Loucy (cell line): ENCODE results near the gene BCAT1.

Experiments used
- H2AFZ ChIP-seq: fragments of 200-600 bp; sonication (generic); 2 replicates; pipeline ENCODE4 v1.6.0; 2016; ENCODE audit warnings: antibody characterized with exemption, mild to moderate bottlenecking, low read length, moderate library complexity
- H3F3A ChIP-seq: fragments of 200-600 bp; 2 replicates; pipeline ENCODE4 v1.6.0; 2016; ENCODE audit warnings: antibody characterized with exemption, low read depth, mild to moderate bottlenecking
- H3K27me3 ChIP-seq: fragments of 200-600 bp; sonication (generic); 2 replicates; pipeline ENCODE4 v1.6.1; 2014; ENCODE audit warnings: low read length, mild to moderate bottlenecking; ENCODE audit not compliant: insufficient read depth, poor library complexity, severe bottlenecking
- H3K36me3 ChIP-seq: fragments of 200-600 bp; sonication (generic); 2 replicates; pipeline ENCODE4 v1.6.1; 2016; ENCODE audit warnings: low read length; ENCODE audit not compliant: insufficient read depth
- H3K4me1 ChIP-seq: fragments of 200-600 bp; sonication (generic); 2 replicates; pipeline ENCODE4 v1.5.1; 2014; ENCODE audit warnings: low read length, mild to moderate bottlenecking; ENCODE audit not compliant: insufficient read depth, poor library complexity, severe bottlenecking
- H3K4me2 ChIP-seq: fragments of 200-600 bp; sonication (generic); 2 replicates; pipeline ENCODE4 v1.6.0; 2014; ENCODE audit warnings: antibody characterized with exemption, low read length, low read depth, mild to moderate bottlenecking; ENCODE audit not compliant: poor library complexity, severe bottlenecking
- H3K4me3 ChIP-seq: fragments of 200-600 bp; sonication (generic); 2 replicates; pipeline ENCODE4 v1.5.1; 2014; ENCODE audit warnings: low read length, mild to moderate bottlenecking, mixed read lengths; ENCODE audit not compliant: poor library complexity, severe bottlenecking
- H3K79me2 ChIP-seq: fragments of 200-600 bp; sonication (generic); 2 replicates; pipeline ENCODE4 v1.6.1; 2014; ENCODE audit warnings: low read length; ENCODE audit not compliant: insufficient read depth
- H3K9ac ChIP-seq: fragments of 200-600 bp; sonication (generic); 2 replicates; pipeline ENCODE4 v1.6.0; 2014; ENCODE audit warnings: mild to moderate bottlenecking, low read depth, low read length, moderate library complexity; ENCODE audit not compliant: poor library complexity, severe bottlenecking
- H3K9me2 ChIP-seq: fragments of 200-600 bp; sonication (generic); replicated peaks from 2 replicates; pipeline ENCODE4 v1.6.1; 2016; ENCODE audit warnings: low read depth, low read length, mixed read lengths
- H3K9me3 ChIP-seq: fragments of 200-600 bp; sonication (generic); 2 replicates; pipeline ENCODE4 v1.6.1; 2014; ENCODE audit warnings: mild to moderate bottlenecking, antibody characterized with exemption, low read length, low read depth; ENCODE audit not compliant: insufficient read depth
- H4K20me1 ChIP-seq: fragments of 200-600 bp; sonication (generic); 2 replicates; pipeline ENCODE4 v1.6.0; 2014; ENCODE audit warnings: antibody characterized with exemption, low read length, mild to moderate bottlenecking; ENCODE audit not compliant: insufficient read depth, poor library complexity, severe bottlenecking
- CTCF ChIP-seq: fragments of 200-600 bp; sonication (generic); conservative IDR thresholded peaks from 2 replicates; pipeline ENCODE4 v1.5.1; 2014; ENCODE audit warnings: mild to moderate bottlenecking, antibody characterized with exemption, low read length
- EZH2phosphoT487 ChIP-seq: fragments of 200-600 bp; IDR thresholded peaks from 2 replicates; pipeline ENCODE4 v1.6.1; 2018; ENCODE audit warnings: antibody characterized with exemption, mild to moderate bottlenecking, moderate library complexity, borderline replicate concordance

The BCAT1 gene

DNA sequence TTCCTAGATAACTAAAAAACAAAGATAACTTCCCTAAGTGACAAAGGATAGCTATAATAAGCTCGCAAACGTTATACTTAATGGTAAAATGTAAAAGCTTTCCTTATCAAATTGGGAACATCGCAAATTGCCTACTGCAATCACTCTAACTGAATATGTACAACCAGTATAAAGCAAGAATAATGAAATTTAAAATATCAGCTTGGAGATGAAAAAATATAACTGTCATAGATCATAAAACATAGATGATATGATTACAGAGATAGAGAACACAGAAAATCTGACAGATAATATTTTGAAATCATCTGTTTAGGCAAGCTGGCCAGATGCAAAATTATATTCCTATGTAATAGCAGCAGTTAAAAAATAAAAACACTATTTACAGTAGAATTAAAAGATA is 64.0 kb downstream of the BCAT1 start:
- no peaks in the 10 kb centered on the region for H4K20me1 ChIP-seq
- H3K4me2 ChIP-seq = no peak overlapping the region
- no peaks in the 10 kb centered on the region for H3K27me3 ChIP-seq
- no peak for TF ChIP-seq CTCF
- TF ChIP-seq EZH2phosphoT487 = no peak
- no peak overlapping the region for H2AFZ ChIP-seq
- no peaks in the 10 kb centered on the region for H3F3A ChIP-seq
- no peak overlapping the region for H3K9ac ChIP-seq
- peaks cover 32% of the 10 kb centered on the region; the same call in 1 of the 2 replicates for H3K79me2 ChIP-seq
- H3K9me2 ChIP-seq = no peaks in the 10 kb centered on the region
- H3K9me3 ChIP-seq = no peaks in the 10 kb centered on the region
- no peaks in the 10 kb centered on the region for H3K4me1 ChIP-seq
- H3K36me3 ChIP-seq = peaks cover 69% of the 10 kb centered on the region; the same call in 1 of the 2 replicates
- H3K4me3 ChIP-seq = no peak overlapping the region

GRCh38 chr12:24881724-24882371 is 67.1 kb downstream of the BCAT1 start:
- H3K79me2 ChIP-seq = peaks cover 13% of the 10 kb centered on the region; the same call in 1 of the 2 replicates
- no peaks in the 10 kb centered on the region for H3K4me1 ChIP-seq
- H3K27me3 ChIP-seq = no peaks in the 10 kb centered on the region
- H2AFZ ChIP-seq = no peak overlapping the region
- H3K9ac ChIP-seq = no peak overlapping the region
- H3F3A ChIP-seq = no peaks in the 10 kb centered on the region
- no peak overlapping the region for H3K4me3 ChIP-seq
- no peak overlapping the region for H3K4me2 ChIP-seq
- H4K20me1 ChIP-seq = no peaks in the 10 kb centered on the region
- no peaks in the 10 kb centered on the region for H3K9me2 ChIP-seq
- TF ChIP-seq CTCF (no peak), EZH2phosphoT487 (no peak)
- H3K9me3 ChIP-seq = no peaks in the 10 kb centered on the region
- peaks cover 71% of the 10 kb centered on the region; the same call in 1 of the 2 replicates for H3K36me3 ChIP-seq

GRCh38 chr12:24881227-24881626 is 67.7 kb downstream of the BCAT1 start:
- H3K4me1 ChIP-seq = no peaks in the 10 kb centered on the region
- H3F3A ChIP-seq = no peaks in the 10 kb centered on the region
- no peaks in the 10 kb centered on the region for H4K20me1 ChIP-seq
- no peaks in the 10 kb centered on the region for H3K9me3 ChIP-seq
- no peaks in the 10 kb centered on the region for H3K9me2 ChIP-seq
- no peaks in the 10 kb centered on the region for H3K27me3 ChIP-seq
- no peak overlapping the region for H3K4me2 ChIP-seq
- H3K9ac ChIP-seq = no peak overlapping the region
- no peak overlapping the region for H3K4me3 ChIP-seq
- H3K79me2 ChIP-seq = peaks cover 13% of the 10 kb centered on the region; the same call in 1 of the 2 replicates
- H3K36me3 ChIP-seq = peaks cover 77% of the 10 kb centered on the region; the same call in 1 of the 2 replicates
- no peak overlapping the region for H2AFZ ChIP-seq
- TF ChIP-seq CTCF (no peak), EZH2phosphoT487 (no peak)
